Vagina (tissue), 2 donors: Measurements from ENCODE around the gene GMCL2.

ENCODE experiments used
- CTCF ChIP-seq, 3 experiments: fragments of 450-650 bp in 2 of 3; fragments of 200-600 bp in 1 of 3; sonication (generic) in 1 of 3; IDR thresholded peaks; one replicate each; pipeline ENCODE4 v1.5.1; 2017 to 2019; ENCODE audit warnings: antibody characterized with exemption in 3 of 3, mild to moderate bottlenecking in 2 of 3, moderate library complexity in 2 of 3
- POLR2AphosphoS5 ChIP-seq, 2 donors: sonication (generic); formaldehyde crosslinking; IDR thresholded peaks; one replicate each; pipeline ENCODE4 v1.9.0; 2017; ENCODE audit warnings: antibody characterized with exemption in 2 of 2, mild to moderate bottlenecking in 2 of 2, low read depth in 1 of 2; ENCODE audit not compliant: insufficient read depth in 1 of 2

- TF ChIP-seq CTCF (IDR thresholded peaks at IDR 0.05): no peak
- TF ChIP-seq POLR2AphosphoS5 (IDR thresholded peaks at IDR 0.05; ENCODE audit: insufficient read depth in 1 of 2, low read depth in 1 of 2): no peak
Measured at GRCh38 chr5:178228609-178229008, 41.4 kb upstream of the GMCL2 start.
